GM23248 (cell line): ENCODE data around the gene FAM240A. TPM values are rescaled to one million over a fixed set of nuclear protein-coding genes. Genes with fewer than 3 reads are reported as not detected.

Experiments
- DNase-seq: peaks from one replicate; pipeline ENCODE4 v3.0.0-alpha.2; 2015
- H2AFZ ChIP-seq: fragments of 200-600 bp; sonication (generic); 2 replicates; pipeline ENCODE4 v1.6.1; 2016; ENCODE audit warnings: antibody characterized with exemption
- H3F3A ChIP-seq: fragments of 200-600 bp; sonication (generic); 2 replicates; pipeline ENCODE4 v1.6.1; 2016; ENCODE audit warnings: mild to moderate bottlenecking, antibody characterized with exemption, mixed run types; ENCODE audit not compliant: insufficient read depth
- H3K27ac ChIP-seq: fragments of 200-600 bp; sonication (generic); 2 replicates; pipeline ENCODE4 v1.5.1; 2016; ENCODE audit warnings: mild to moderate bottlenecking
- H3K27me3 ChIP-seq: fragments of 200-600 bp; sonication (generic); replicated peaks from 2 replicates; pipeline ENCODE4 v1.6.1; 2016; ENCODE audit warnings: mild to moderate bottlenecking; ENCODE audit not compliant: insufficient read depth
- H3K36me3 ChIP-seq: fragments of 200-600 bp; sonication (generic); 2 replicates; pipeline ENCODE4 v1.6.1; 2016; ENCODE audit warnings: low read depth, mild to moderate bottlenecking
- H3K4me1 ChIP-seq: fragments of 200-600 bp; sonication (generic); 2 replicates; pipeline ENCODE4 v1.6.1; 2016; ENCODE audit warnings: mild to moderate bottlenecking; ENCODE audit not compliant: insufficient read depth
- H3K4me2 ChIP-seq: fragments of 200-600 bp; sonication (generic); one replicate; pipeline ENCODE4 v1.6.1; 2016; ENCODE audit warnings: mild to moderate bottlenecking; ENCODE audit not compliant: unreplicated experiment
- H3K4me3 ChIP-seq: fragments of 200-600 bp; sonication (generic); 2 replicates; pipeline ENCODE4 v1.5.1; 2016; ENCODE audit warnings: mild to moderate bottlenecking
- H3K79me2 ChIP-seq: fragments of 200-600 bp; sonication (generic); 2 replicates; pipeline ENCODE4 v1.6.1; 2016; ENCODE audit warnings: mild to moderate bottlenecking; ENCODE audit not compliant: insufficient read depth
- H3K9ac ChIP-seq: fragments of 200-600 bp; sonication (generic); 2 replicates; pipeline ENCODE4 v1.6.1; 2016; ENCODE audit warnings: mild to moderate bottlenecking
- H3K9me2 ChIP-seq: fragments of 200-600 bp; sonication (generic); 2 replicates; pipeline ENCODE4 v1.6.1; 2016; ENCODE audit warnings: mixed run types, mild to moderate bottlenecking, moderate library complexity; ENCODE audit not compliant: insufficient read depth
- H3K9me3 ChIP-seq: fragments of 200-600 bp; sonication (generic); one replicate; pipeline ENCODE4 v1.6.1; 2017; ENCODE audit warnings: low read depth
- H4K20me1 ChIP-seq: fragments of 200-600 bp; sonication (generic); 2 replicates; pipeline ENCODE4 v1.6.0; 2016; ENCODE audit not compliant: insufficient read depth
- EZH2 ChIP-seq: fragments of 200-600 bp; sonication (generic); IDR thresholded peaks from 2 replicates; pipeline ENCODE4 v1.6.1; 2018; ENCODE audit warnings: antibody characterized with exemption, mild to moderate bottlenecking; ENCODE audit not compliant: insufficient read depth, poor library complexity, severe bottlenecking
- EZH2phosphoT487 ChIP-seq: fragments of 200-600 bp; sonication (generic); IDR thresholded peaks from 2 replicates; pipeline ENCODE4 v1.6.1; 2018; ENCODE audit warnings: antibody characterized with exemption, moderate library complexity, mild to moderate bottlenecking, low read depth; ENCODE audit not compliant: insufficient read depth
- WGBS, 2 experiments: methylation state at CpG; one replicate each; pipeline ENCODE4 v1.1.6; 2015 to 2017; ENCODE audit warnings: low lambda C conversion rate in 2 of 2, low coverage in 1 of 2; ENCODE audit errors: missing lambda C conversion rate in 2 of 2; 5-methylcytosine and 5-hydroxymethylcytosine counted together
- in situ Hi-C: fragments of 300-500 bp; cut with MboI; formaldehyde crosslinking; loops from 2 replicates; pipeline ENCODE4 v1.15.0; 2020
- polyA plus RNA-seq: library from polyadenylated mRNA; unstranded; fragments of >200 nt; fragmentation: Nextera tagmentation; extraction: Ambion mirVana; gene quantifications from 2 replicates; pipeline ENCODE4 v1.2.1, GENCODE V29; 2016
- total RNA-seq: library from RNA; depleted of rRNA; stranded (reverse); fragments of >200 nt; shearing (Covaris generic); gene quantifications from 2 replicates; pipeline ENCODE4 v1.2.3, GENCODE V29; 2014

The FAM240A gene
- total and polyA plus RNA-seq, 2 experiments from 2014 or later = not detected

- no peak overlapping the region for H3K4me2 ChIP-seq
- no peak overlapping the region for H3K9ac ChIP-seq
- TF ChIP-seq EZH2 (no peak), EZH2phosphoT487 (no peak)
- no peaks in the 10 kb centered on the region for H3K9me2 ChIP-seq
- H3K27me3 ChIP-seq = no peaks in the 10 kb centered on the region
- no peak overlapping the region for H2AFZ ChIP-seq
- H3K4me1 ChIP-seq = peaks cover 22% of the 10 kb centered on the region
- no peaks in the 10 kb centered on the region for H3K79me2 ChIP-seq
- no peaks in the 10 kb centered on the region for H4K20me1 ChIP-seq
- no peak overlapping the region for H3K27ac ChIP-seq
- H3K9me3 ChIP-seq = no peaks in the 10 kb centered on the region
- H3F3A ChIP-seq = peaks cover 4% of the 10 kb centered on the region; the same call in 1 of the 2 replicates
- DNase-seq = peak; percentile 55
- in situ Hi-C loops = loop anchor here (10.0 kb wide), 1 partner anchor 148 kb away; no protein-coding TSS in a partner anchor
- H3K4me3 ChIP-seq = no peak overlapping the region
- no peaks in the 10 kb centered on the region for H3K36me3 ChIP-seq
- WGBS, 2 experiments = 71 to 85% methylated on average over 1 of the region's 1 CpG
Observed at GRCh38 chr3:46632792-46633191, 20.5 kb downstream of the FAM240A start.

GRCh38 chr3:46634856-46635255 lies 22.5 kb downstream of the FAM240A start:
- DNase-seq = no peak
- H4K20me1 ChIP-seq = no peaks in the 10 kb centered on the region
- no peaks in the 10 kb centered on the region for H3K9me3 ChIP-seq
- in situ Hi-C loops = loop anchor here (10.0 kb wide), 1 partner anchor 150 kb away; no protein-coding TSS in a partner anchor
- TF ChIP-seq EZH2 (no peak), EZH2phosphoT487 (no peak)
- no peak overlapping the region for H3K9ac ChIP-seq
- H3K27me3 ChIP-seq = no peaks in the 10 kb centered on the region
- peaks cover 8% of the 10 kb centered on the region; the same call in 1 of the 2 replicates for H3K4me1 ChIP-seq
- H2AFZ ChIP-seq = no peak overlapping the region
- no peak overlapping the region for H3K4me3 ChIP-seq
- WGBS, 2 experiments = 83 to 90% methylated on average over 3 of the region's 3 CpGs
- no peaks in the 10 kb centered on the region for H3K9me2 ChIP-seq
- H3K27ac ChIP-seq = no peak overlapping the region
- no peak overlapping the region for H3K4me2 ChIP-seq
- H3K79me2 ChIP-seq = no peaks in the 10 kb centered on the region
- H3K36me3 ChIP-seq = no peaks in the 10 kb centered on the region
- no peaks in the 10 kb centered on the region for H3F3A ChIP-seq

GRCh38 chr3:46639221-46639620 lies 26.9 kb downstream of the FAM240A start:
- TF ChIP-seq EZH2 (no peak), EZH2phosphoT487 (no peak)
- in situ Hi-C loops = loop anchor here (10.0 kb wide), 1 partner anchor 154 kb away; no protein-coding TSS in a partner anchor
- no peak for DNase-seq

GRCh38 chr3:46640927-46641326 lies 28.6 kb downstream of the FAM240A start:
- H3K79me2 ChIP-seq = no peaks in the 10 kb centered on the region
- no peak overlapping the region for H2AFZ ChIP-seq
- no peaks in the 10 kb centered on the region for H3F3A ChIP-seq
- H4K20me1 ChIP-seq = no peaks in the 10 kb centered on the region
- H3K4me1 ChIP-seq = no peaks in the 10 kb centered on the region
- H3K4me3 ChIP-seq = no peak overlapping the region
- no peak for DNase-seq
- no peak overlapping the region for H3K9ac ChIP-seq
- H3K27me3 ChIP-seq = no peaks in the 10 kb centered on the region
- H3K36me3 ChIP-seq = no peaks in the 10 kb centered on the region
- in situ Hi-C loops = no loop called here
- H3K9me2 ChIP-seq = no peaks in the 10 kb centered on the region
- 38 to 44% methylated on average over 3 of the region's 3 CpGs for WGBS, 2 experiments
- TF ChIP-seq EZH2phosphoT487 (no peak), EZH2 (no peak)
- no peak overlapping the region for H3K27ac ChIP-seq
- no peak overlapping the region for H3K4me2 ChIP-seq
- H3K9me3 ChIP-seq = no peaks in the 10 kb centered on the region

More at GRCh38 chr3:46639221-46639620, 26.9 kb downstream of the FAM240A start:
- no peaks in the 10 kb centered on the region for H3F3A ChIP-seq
- no peak overlapping the region for H2AFZ ChIP-seq
- no peaks in the 10 kb centered on the region for H3K4me1 ChIP-seq
- H3K4me2 ChIP-seq = no peak overlapping the region
- no peaks in the 10 kb centered on the region for H3K9me2 ChIP-seq
- H3K27me3 ChIP-seq = no peaks in the 10 kb centered on the region
- H3K4me3 ChIP-seq = no peak overlapping the region
- H3K79me2 ChIP-seq = no peaks in the 10 kb centered on the region
- H3K36me3 ChIP-seq = no peaks in the 10 kb centered on the region
- no peaks in the 10 kb centered on the region for H4K20me1 ChIP-seq
- no peaks in the 10 kb centered on the region for H3K9me3 ChIP-seq
- no peak overlapping the region for H3K27ac ChIP-seq
- H3K9ac ChIP-seq = no peak overlapping the region

- no peaks in the 10 kb centered on the region for H3K9me3 ChIP-seq
- no peak for DNase-seq
- peaks cover 7% of the 10 kb centered on the region; the same call in 1 of the 2 replicates for H3K4me1 ChIP-seq
- in situ Hi-C loops = no loop called here
- TF ChIP-seq EZH2 = no peak
- no peak for TF ChIP-seq EZH2phosphoT487
- H3K36me3 ChIP-seq = no peaks in the 10 kb centered on the region
- no peak overlapping the region for H3K9ac ChIP-seq
- H3K9me2 ChIP-seq = no peaks in the 10 kb centered on the region
- no peak overlapping the region for H3K4me2 ChIP-seq
- H3F3A ChIP-seq = no peaks in the 10 kb centered on the region
- no peaks in the 10 kb centered on the region for H4K20me1 ChIP-seq
- H3K4me3 ChIP-seq = no peak overlapping the region
- 82 to 88% methylated on average over 6 of the region's 6 CpGs for WGBS, 2 experiments
- no peaks in the 10 kb centered on the region for H3K27me3 ChIP-seq
- no peak overlapping the region for H2AFZ ChIP-seq
- H3K79me2 ChIP-seq = no peaks in the 10 kb centered on the region
- no peak overlapping the region for H3K27ac ChIP-seq
Observed at GRCh38 chr3:46642971-46643370, 30.6 kb downstream of the FAM240A start.
